ENCODE results near the gene FOXM1.

Gene FOXM1

GRCh38 chr12:2857021-2857431 is 19.9 kb downstream of the FOXM1 start, which contains the start of gene TEX52:
TEX52 (minus strand) TSS chr12:2857039; CDS start chr12:2857026, 13 bp downstream.
- ChIA-PET CTCF (interaction anchor here (1.0 to 7.5 kb wide), 4 partner anchors 10 to 185 kb away, joined by 4 to 56 read pairs (median 4); no protein-coding TSS in a partner anchor), POLR2A (no interaction called here)
- TF ChIP-seq CTCF (IDR thresholded peaks at IDR 0.05; ENCODE audit: control extremely low read depth, extremely low read depth, low read depth, missing control alignments): no peak
- DNase-seq (ENCODE audit: extremely low spot score): no peak

GRCh38 chr12:2856051-2856450 is 20.9 kb downstream of the FOXM1 start:
- no peak for DNase-seq (ENCODE audit: extremely low spot score)
- POLR2A ChIA-PET: no interaction called here
- no peak for TF ChIP-seq CTCF (IDR thresholded peaks at IDR 0.05; ENCODE audit: control extremely low read depth, extremely low read depth, low read depth, missing control alignments)
- CTCF ChIA-PET: interaction anchor here (1.1 to 7.5 kb wide), 3 partner anchors 8 to 186 kb away, joined by 4 to 56 read pairs (median 23); no protein-coding TSS in a partner anchor

- CTCF ChIA-PET: interaction anchor here (1.0 to 7.5 kb wide), 7 partner anchors 8 to 178 kb away, joined by 3 to 56 read pairs (median 11); partner anchors contain the start of genes NRIP2 and TULP3
- no peak for DNase-seq (ENCODE audit: extremely low spot score)
- TF ChIP-seq CTCF (IDR thresholded peaks at IDR 0.05; ENCODE audit: control extremely low read depth, extremely low read depth, low read depth, missing control alignments): no peak
- POLR2A ChIA-PET: no interaction called here
These were observed 21.4 kb downstream of the FOXM1 start for GRCh38 chr12:2855546-2855945.

GRCh38 chr12:2854669-2855453 is 22.1 kb downstream of the FOXM1 start:
- TF ChIP-seq CTCF (IDR thresholded peaks at IDR 0.05; ENCODE audit: control extremely low read depth, extremely low read depth, low read depth, missing control alignments): no peak
- ChIA-PET CTCF (interaction anchor here (0.9 to 7.5 kb wide), 22 partner anchors 9 to 417 kb away, joined by 3 to 56 read pairs (median 7); partner anchors contain the start of genes NRIP2 and TULP3), POLR2A (no interaction called here)
- DNase-seq (ENCODE audit: extremely low spot score): no peak

- DNase-seq (ENCODE audit: extremely low spot score): peak; percentile 75
- ChIA-PET CTCF (interaction anchor here (0.7 to 7.5 kb wide), 23 partner anchors 9 to 419 kb away, joined by 3 to 56 read pairs (median 7); partner anchors contain the start of gene NRIP2), POLR2A (no interaction called here)
- peak; percentile 72 for TF ChIP-seq CTCF (IDR thresholded peaks at IDR 0.05; ENCODE audit: control extremely low read depth, extremely low read depth, low read depth, missing control alignments)
These were observed 23.3 kb downstream of the FOXM1 start for GRCh38 chr12:2853626-2854025.

- no peak for TF ChIP-seq CTCF (IDR thresholded peaks at IDR 0.05; ENCODE audit: control extremely low read depth, extremely low read depth, low read depth, missing control alignments)
- ChIA-PET POLR2A (no interaction called here), CTCF (interaction anchor here (1.3 to 7.5 kb wide), 5 partner anchors 12 to 191 kb away, joined by 4 to 56 read pairs (median 18); no protein-coding TSS in a partner anchor)
- DNase-seq (ENCODE audit: extremely low spot score): no peak
These were observed 25.0 kb downstream of the FOXM1 start for GRCh38 chr12:2851931-2852330.

Data from GM10248 (cell line).